Pancreas (tissue), 10 donors: ENCODE data around the gene MRPS14. TPM values are rescaled to one million over a fixed set of nuclear protein-coding genes. Genes with fewer than 3 reads are reported as not detected.

Experiments
- ATAC-seq, 4 donors: fragments of 200-7000 bp; cut with Tn5 transposase; one replicate each; pipeline versions ENCODE4 v1.8.0 to v1.9.1; 2020; ENCODE audit warnings: mild to moderate bottlenecking in 4 of 4, moderate library complexity in 4 of 4
- DNase-seq, 6 donors: peaks; one replicate each; pipeline ENCODE4 v3.0.0-alpha.2; 2020
- FAIRE-seq: peaks from 2 replicates; lab custom pipeline; 2012; peaks lifted over from hg19 to GRCh38; lab: Jason Lieb, UNC
- H3K27ac ChIP-seq, 4 donors: fragments of 200-600 bp; sonication (generic); 1 replicate in 3 of 4; 2 replicates in 1 of 4; pipeline versions ENCODE4 v1.5.0 to v1.8.0; 2020
- H3K27me3 ChIP-seq, 4 donors: fragments of 200-600 bp; one replicate each; pipeline ENCODE4 v1.8.0; 2021
- H3K36me3 ChIP-seq, 3 donors: fragments of 200-600 bp; sonication (generic) in 1 of 3; one replicate each; pipeline versions ENCODE4 v1.5.0 to v1.8.0; 2020 to 2021
- H3K4me1 ChIP-seq, 3 donors: fragments of 200-600 bp; one replicate each; pipeline ENCODE4 v1.8.0; 2021
- H3K4me3 ChIP-seq, 4 donors: fragments of 200-600 bp; sonication (generic) in 2 of 4; one replicate each; pipeline versions ENCODE4 v1.5.0 to v1.8.0; 2020 to 2021
- H3K9me3 ChIP-seq, 4 donors: fragments of 200-600 bp; one replicate each; pipeline ENCODE4 v1.8.0; 2021
- CTCF ChIP-seq, 4 donors: fragments of 200-600 bp; sonication (generic) in 3 of 4; IDR thresholded peaks; one replicate each; pipeline versions ENCODE4 v1.5.0 to v1.8.0; 2021; ENCODE audit warnings: antibody characterized with exemption in 4 of 4
- WGBS, 2 donors: extraction: QIAGEN DNeasy Blood & Tissue Kit; methylation state at CpG; one replicate each; pipeline ENCODE4 v1.1.7; 2013; 5-methylcytosine and 5-hydroxymethylcytosine counted together
- intact Hi-C, 3 donors: fragments of 100-400 bp; cut with DNase I; formaldehyde crosslinking; loops; one replicate each; pipeline versions ENCODE4 v1.11.1 to v1.14.2; 2022
- polyA plus RNA-seq, 2 donors: library from polyadenylated mRNA; stranded (reverse); fragments of 200-250 nt; gene quantifications; one replicate each; pipeline ENCODE4 v1.2.3, GENCODE V29; 2013
- total RNA-seq, 6 donors: library from RNA; stranded (reverse); fragmentation: NEBNext Ultra II Directional in 4 of 6; extraction: Animal tissue kit (Norgen Biotek cat#: 25700) in 4 of 6; gene quantifications; one replicate each; pipeline versions ENCODE4 v1.2.1 to v1.2.4, GENCODE V29; 2021 to 2023
- donor health status: healthy with polysubstance abuse.
- donor health status: DM: no; HTN: no; CAD: no; lungs with moderate emphysema.
- donor health status: DM: no; HTN: no; CAD: no.
- donor health status: control.
- donor health status: control.
- donor health status: Bipolar disorder and iron deficiency.
- donor health status: DM: yes; HTN: yes; CAD: no.
- donor health status: DM: no; HTN: no; CAD: no.
- donor health status: DM: no; HTN: no; CAD: no.
- donor health status: DM: yes; HTN: yes; CAD: no.

Gene MRPS14
- total and polyA plus RNA-seq, 8 donors: 6.8 to 19.9 (median 15.6) TPM

GRCh38 chr1:174968750-174969244 is 54.4 kb downstream of the MRPS14 start:
- Histone ChIP-seq H3K9me3 (no peaks in the 10 kb centered on the region), H3K36me3 (no peaks in the 10 kb centered on the region), H3K27me3 (no peaks in the 10 kb centered on the region), H3K4me1 (peaks cover 5 to 21% (median 11%) of the 10 kb centered on the region in 3 donors), H3K27ac (no peak overlapping the region), H3K4me3 (no peak overlapping the region)
- DNase-seq: no peak
- FAIRE-seq: no peak
- 84 to 85% methylated on average over 5 of the region's 5 CpGs for WGBS, 2 donors
- TF ChIP-seq CTCF (IDR thresholded peaks at IDR 0.05): no peak
- peak in 2 of 4 donors; percentile 9 to 10 for ATAC-seq
- intact Hi-C loops: no loop called here

- DNase-seq (no peak), FAIRE-seq (peak; percentile 9), ATAC-seq (no peak)
- Histone ChIP-seq H3K27me3 (no peaks in the 10 kb centered on the region), H3K27ac (peak overlapping the region in 1 of 4 donors; percentile 20), H3K4me1 (peaks cover 8 to 28% (median 11%) of the 10 kb centered on the region in 3 donors), H3K9me3 (no peaks in the 10 kb centered on the region), H3K4me3 (no peak overlapping the region), H3K36me3 (no peaks in the 10 kb centered on the region)
- 58 to 63% methylated on average over 4 of the region's 4 CpGs for WGBS, 2 donors
- intact Hi-C loops: no loop called here
- no peak for TF ChIP-seq CTCF (IDR thresholded peaks at IDR 0.05)
Observed at GRCh38 chr1:174967845-174968705, 55.1 kb downstream of the MRPS14 start.

GRCh38 chr1:174966008-174966572 is 57.1 kb downstream of the MRPS14 start:
- FAIRE-seq: no peak
- H3K4me3 ChIP-seq: no peak overlapping the region
- no peak for DNase-seq
- H3K27ac ChIP-seq: peak overlapping the region in 2 of 4 donors; percentile 55 to 61
- intact Hi-C loops: no loop called here
- peaks cover 10 to 24% (median 11%) of the 10 kb centered on the region in 3 donors for H3K4me1 ChIP-seq
- WGBS, 2 donors: 9% methylated on average over 1 of the region's 1 CpG
- no peaks in the 10 kb centered on the region for H3K27me3 ChIP-seq
- no peaks in the 10 kb centered on the region for H3K9me3 ChIP-seq
- H3K36me3 ChIP-seq: no peaks in the 10 kb centered on the region
- peak; percentile 20 to 51 (median 48) for ATAC-seq
- TF ChIP-seq CTCF (IDR thresholded peaks at IDR 0.05): no peak

GRCh38 chr1:174965362-174966007 is 57.7 kb downstream of the MRPS14 start:
- FAIRE-seq: no peak

More at GRCh38 chr1:174965362-174966007, 57.7 kb downstream of the MRPS14 start:
- Histone ChIP-seq H3K27me3 (no peaks in the 10 kb centered on the region), H3K4me1 (peaks cover 10 to 24% (median 11%) of the 10 kb centered on the region in 3 donors), H3K36me3 (no peaks in the 10 kb centered on the region), H3K4me3 (no peak overlapping the region), H3K9me3 (no peaks in the 10 kb centered on the region), H3K27ac (peak overlapping the region in 2 of 4 donors; percentile 55 to 61)
- no peak for TF ChIP-seq CTCF (IDR thresholded peaks at IDR 0.05)
- 45 to 46% methylated on average over 3 of the region's 3 CpGs for WGBS, 2 donors
- ATAC-seq (peak in 3 of 4 donors; percentile 42 to 61 (median 57)), DNase-seq (no peak)
- intact Hi-C loops: no loop called here
